Adrenal gland (tissue), 5 donors: ENCODE results near the gene CXCR6.

Experiments
- POLR2A ChIP-seq, 2 donors: fragments of 450-650 bp; IDR thresholded peaks; one replicate each; pipeline ENCODE4 v1.6.1; 2017; ENCODE audit warnings: antibody characterized with exemption in 2 of 2, mild to moderate bottlenecking in 2 of 2, moderate library complexity in 1 of 2
- TF ChIP-seq, protein P1 (sequence below), 6 experiments: fragments of 450-650 bp in 4 of 6; fragments of 200-600 bp in 2 of 6; sonication (generic) in 1 of 6; IDR thresholded peaks; 1 replicate in 5 of 6; 2 replicates in 1 of 6; pipeline versions ENCODE4 v1.5.1 to v1.8.0; 2016 to 2021; ENCODE audit warnings: antibody characterized with exemption in 6 of 6, mild to moderate bottlenecking in 2 of 6, moderate library complexity in 1 of 6
- donor health status: DM: no; HTN: no; CAD: no.

DNA sequence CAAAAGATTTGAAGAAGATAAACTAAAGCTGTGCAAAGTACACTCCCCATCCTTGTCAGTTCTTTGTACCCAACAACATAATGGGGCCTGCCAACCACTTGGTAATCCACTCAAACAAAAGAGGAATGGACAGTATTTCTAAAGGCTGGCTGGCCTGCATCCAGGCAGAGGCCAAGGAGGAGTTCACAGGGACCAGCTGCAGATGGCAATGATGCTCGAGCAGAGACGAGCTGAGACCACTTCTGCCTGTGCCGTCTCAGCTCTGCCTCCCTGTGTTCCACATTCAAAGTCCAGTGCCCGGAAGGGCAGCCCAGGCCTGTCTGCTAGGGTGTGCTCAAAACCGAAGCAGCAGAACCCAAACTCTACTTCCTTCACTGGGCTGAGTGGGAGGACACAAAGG lies 14.3 kb downstream of the CXCR6 start:
- TF ChIP-seq, protein P1, sequence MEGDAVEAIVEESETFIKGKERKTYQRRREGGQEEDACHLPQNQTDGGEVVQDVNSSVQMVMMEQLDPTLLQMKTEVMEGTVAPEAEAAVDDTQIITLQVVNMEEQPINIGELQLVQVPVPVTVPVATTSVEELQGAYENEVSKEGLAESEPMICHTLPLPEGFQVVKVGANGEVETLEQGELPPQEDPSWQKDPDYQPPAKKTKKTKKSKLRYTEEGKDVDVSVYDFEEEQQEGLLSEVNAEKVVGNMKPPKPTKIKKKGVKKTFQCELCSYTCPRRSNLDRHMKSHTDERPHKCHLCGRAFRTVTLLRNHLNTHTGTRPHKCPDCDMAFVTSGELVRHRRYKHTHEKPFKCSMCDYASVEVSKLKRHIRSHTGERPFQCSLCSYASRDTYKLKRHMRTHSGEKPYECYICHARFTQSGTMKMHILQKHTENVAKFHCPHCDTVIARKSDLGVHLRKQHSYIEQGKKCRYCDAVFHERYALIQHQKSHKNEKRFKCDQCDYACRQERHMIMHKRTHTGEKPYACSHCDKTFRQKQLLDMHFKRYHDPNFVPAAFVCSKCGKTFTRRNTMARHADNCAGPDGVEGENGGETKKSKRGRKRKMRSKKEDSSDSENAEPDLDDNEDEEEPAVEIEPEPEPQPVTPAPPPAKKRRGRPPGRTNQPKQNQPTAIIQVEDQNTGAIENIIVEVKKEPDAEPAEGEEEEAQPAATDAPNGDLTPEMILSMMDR (IDR thresholded peaks at IDR 0.05), result no peak
- TF ChIP-seq POLR2A (IDR thresholded peaks at IDR 0.05), result no peak
